VCaP (cell line): ENCODE data around the gene CHD2.
A peak's percentile ranks its signal among the peaks of the same experiment; 100 is the strongest.
"Not testable (repeated sequence)": the region's sequence is repeated elsewhere in the genome, so short reads cannot be mapped to it uniquely, and the experiment has no call there.

Source experiments
- H3K27ac ChIP-seq: fragments of 450-650 bp; 2 replicates; pipeline ENCODE4 v1.5.1; 2017
- CTCF ChIP-seq: fragments of 450-650 bp; conservative IDR thresholded peaks from 2 replicates; pipeline ENCODE4 v1.5.1; 2017; ENCODE audit warnings: mild to moderate bottlenecking, moderate library complexity

The CHD2 gene

GRCh38 chr15:93035092-93035915 lies 135.2 kb downstream of the CHD2 start:
- TF ChIP-seq CTCF = no peak
- peak overlapping the region; percentile 8; the same call in 1 of the 2 replicates for H3K27ac ChIP-seq

GRCh38 chr15:93035953-93036810 lies 136.1 kb downstream of the CHD2 start:
- TF ChIP-seq CTCF = peak; percentile 98
- peak overlapping the region; percentile 8; the same call in 1 of the 2 replicates for H3K27ac ChIP-seq

GRCh38 chr15:93036951-93037819 lies 137.1 kb downstream of the CHD2 start:
- peak; percentile 47 for TF ChIP-seq CTCF
- H3K27ac ChIP-seq = no peak overlapping the region

GRCh38 chr15:93037820-93038705 lies 137.9 kb downstream of the CHD2 start:
- no peak for TF ChIP-seq CTCF
- H3K27ac ChIP-seq = no peak overlapping the region

GRCh38 chr15:93039562-93040287 lies 139.6 kb downstream of the CHD2 start:
- H3K27ac ChIP-seq = not testable (repeated sequence)

GRCh38 chr15:93040288-93041158 lies 140.4 kb downstream of the CHD2 start:
- no peak overlapping the region for H3K27ac ChIP-seq
- no peak for TF ChIP-seq CTCF
